Neural progenitor cell (in vitro differentiated cells): ENCODE data around the gene MT2A. TPM values are rescaled to one million over a fixed set of nuclear protein-coding genes. Genes with fewer than 3 reads are reported as not detected.

Source experiments
- DNase-seq: peaks from one replicate; pipeline ENCODE4 v3.0.0-alpha.2; 2016; ENCODE audit warnings: low spot score
- H2AFZ ChIP-seq: fragments of 200-600 bp; sonication (generic); replicated peaks from 2 replicates; pipeline ENCODE4 v1.6.1; 2016; ENCODE audit warnings: antibody characterized with exemption
- H3F3A ChIP-seq: fragments of 200-600 bp; sonication (generic); 2 replicates; pipeline ENCODE4 v1.6.1; 2016; ENCODE audit warnings: antibody characterized with exemption, low read depth
- H3K27ac ChIP-seq: fragments of 200-600 bp; sonication (generic); 2 replicates; pipeline ENCODE4 v1.5.1; 2016; ENCODE audit warnings: mild to moderate bottlenecking
- H3K27me3 ChIP-seq: fragments of 200-600 bp; sonication (generic); 2 replicates; pipeline ENCODE4 v1.6.1; 2016; ENCODE audit warnings: mild to moderate bottlenecking, moderate library complexity
- H3K36me3 ChIP-seq: fragments of 200-600 bp; sonication (generic); 2 replicates; pipeline ENCODE4 v1.5.1; 2016
- H3K4me1 ChIP-seq: fragments of 200-600 bp; sonication (generic); 2 replicates; pipeline ENCODE4 v1.6.1; 2016; ENCODE audit warnings: mixed run types
- H3K4me2 ChIP-seq: fragments of 200-600 bp; sonication (generic); 2 replicates; pipeline ENCODE4 v1.6.1; 2016
- H3K4me3 ChIP-seq: fragments of 200-600 bp; sonication (generic); 2 replicates; pipeline ENCODE4 v1.5.1; 2016
- H3K79me2 ChIP-seq: fragments of 200-600 bp; sonication (generic); 2 replicates; pipeline ENCODE4 v1.6.1; 2016; ENCODE audit warnings: low read depth
- H3K9ac ChIP-seq: fragments of 200-600 bp; sonication (generic); 2 replicates; pipeline ENCODE4 v1.6.1; 2016
- H3K9me3 ChIP-seq: fragments of 200-600 bp; sonication (generic); 2 replicates; pipeline ENCODE4 v1.5.1; 2016; ENCODE audit warnings: low read depth
- H4K20me1 ChIP-seq: fragments of 200-600 bp; sonication (generic); 2 replicates; pipeline ENCODE4 v1.6.1; 2016; ENCODE audit warnings: low read depth
- H3K27ac Mint-ChIP-seq: 3 replicates; pipeline ENCODE4 v1.8.0; 2021; ENCODE audit warnings: mixed read lengths
- H3K27me3 Mint-ChIP-seq: 2 replicates; pipeline ENCODE4 v1.8.0; 2022; ENCODE audit warnings: low read depth, mild to moderate bottlenecking, inconsistent platforms, moderate library complexity, mixed read lengths; ENCODE audit not compliant: insufficient read depth
- H3K36me3 Mint-ChIP-seq: 3 replicates; pipeline ENCODE4 v1.8.0; 2021; ENCODE audit warnings: mixed read lengths
- H3K4me1 Mint-ChIP-seq: 3 replicates; pipeline ENCODE4 v1.8.0; 2021; ENCODE audit warnings: mixed read lengths
- H3K4me3 Mint-ChIP-seq: 3 replicates; pipeline ENCODE4 v1.8.0; 2021; ENCODE audit warnings: mild to moderate bottlenecking, moderate library complexity, mixed read lengths
- H3K9me3 Mint-ChIP-seq: 3 replicates; pipeline ENCODE4 v1.8.0; 2020; ENCODE audit warnings: mixed read lengths
- CTCF ChIP-seq: fragments of 200-600 bp; sonication (generic); IDR thresholded peaks from 2 replicates; pipeline ENCODE4 v1.5.1; 2017; ENCODE audit warnings: antibody characterized with exemption, mild to moderate bottlenecking
- EZH2 ChIP-seq: fragments of 200-600 bp; sonication (generic); IDR thresholded peaks from 2 replicates; pipeline ENCODE4 v1.6.1; 2017; ENCODE audit warnings: antibody characterized with exemption, mild to moderate bottlenecking, moderate library complexity
- EZH2phosphoT487 ChIP-seq: fragments of 200-600 bp; sonication (generic); IDR thresholded peaks from 2 replicates; pipeline ENCODE4 v1.6.1; 2017; ENCODE audit warnings: antibody characterized with exemption
- total RNA-seq: library from RNA; depleted of rRNA; stranded (reverse); fragments of >200 nt; gene quantifications from 2 replicates; pipeline ENCODE4 v1.2.3, GENCODE V29; 2015; ENCODE audit warnings: low replicate concordance

The MT2A gene
- total RNA-seq, 1 donor from 2014 or later = not detected

- no peak for TF ChIP-seq EZH2phosphoT487
- no peak for TF ChIP-seq EZH2
- no peak for TF ChIP-seq CTCF
- no peaks in the 10 kb centered on the region for H3K79me2 ChIP-seq
- H3K27me3 Mint-ChIP-seq = peaks cover 10% of the 10 kb centered on the region
- no peaks in the 10 kb centered on the region for H3K9me3 Mint-ChIP-seq
- H3K4me1 Mint-ChIP-seq = peaks cover 28% of the 10 kb centered on the region
- no peaks in the 10 kb centered on the region for H3K9me3 ChIP-seq
- H3K27ac Mint-ChIP-seq = no peak overlapping the region
- H3K4me3 ChIP-seq = no peak overlapping the region
- no peak for DNase-seq
- no peaks in the 10 kb centered on the region for H3K36me3 ChIP-seq
- peaks cover 18% of the 10 kb centered on the region for H3K4me1 ChIP-seq
- peaks cover 94% of the 10 kb centered on the region for H3K27me3 ChIP-seq
- no peak overlapping the region for H2AFZ ChIP-seq
- H3K4me2 ChIP-seq = no peak overlapping the region
- no peak overlapping the region for H3K4me3 Mint-ChIP-seq
- peaks cover 28% of the 10 kb centered on the region for H3F3A ChIP-seq
- no peaks in the 10 kb centered on the region for H3K36me3 Mint-ChIP-seq
- H4K20me1 ChIP-seq = peaks cover 19% of the 10 kb centered on the region
- H3K27ac ChIP-seq = no peak overlapping the region
- H3K9ac ChIP-seq = no peak overlapping the region
These were observed 2.9 kb upstream of the MT2A start for GRCh38 chr16:56605475-56605874.

- Mint-ChIP-seq H3K27ac (no peak overlapping the region), H3K27me3 (peaks cover 12% of the 10 kb centered on the region), H3K9me3 (no peaks in the 10 kb centered on the region), H3K4me1 (peaks cover 32% of the 10 kb centered on the region), H3K36me3 (no peaks in the 10 kb centered on the region), H3K4me3 (no peak overlapping the region)
- Histone ChIP-seq H4K20me1 (peaks cover 19% of the 10 kb centered on the region), H3K4me1 (peaks cover 18% of the 10 kb centered on the region), H3K27ac (no peak overlapping the region), H3K79me2 (no peaks in the 10 kb centered on the region), H2AFZ (no peak overlapping the region), H3K9ac (no peak overlapping the region), H3K4me2 (no peak overlapping the region), H3K9me3 (no peaks in the 10 kb centered on the region), H3K36me3 (no peaks in the 10 kb centered on the region), H3K27me3 (peaks cover 99% of the 10 kb centered on the region), H3F3A (peaks cover 28% of the 10 kb centered on the region), H3K4me3 (no peak overlapping the region)
- no peak for DNase-seq
- TF ChIP-seq EZH2 (no peak), CTCF (no peak), EZH2phosphoT487 (no peak)
These were observed 2.3 kb upstream of the MT2A start for GRCh38 chr16:56606071-56606475.

GRCh38 chr16:56606476-56607108 lies 1.8 kb upstream of the MT2A start:
- H3K9ac ChIP-seq = no peak overlapping the region
- peaks cover 99% of the 10 kb centered on the region for H3K27me3 ChIP-seq
- peaks cover 35% of the 10 kb centered on the region for H3K4me1 Mint-ChIP-seq
- peaks cover 19% of the 10 kb centered on the region for H4K20me1 ChIP-seq
- H3K36me3 Mint-ChIP-seq = no peaks in the 10 kb centered on the region
- H3K27me3 Mint-ChIP-seq = peaks cover 15% of the 10 kb centered on the region
- H3K4me3 Mint-ChIP-seq = peak overlapping the region; percentile 31
- no peaks in the 10 kb centered on the region for H3K79me2 ChIP-seq
- no peak overlapping the region for H3K4me2 ChIP-seq
- no peak overlapping the region for H2AFZ ChIP-seq
- H3K4me3 ChIP-seq = no peak overlapping the region
- H3K27ac ChIP-seq = no peak overlapping the region
- H3K4me1 ChIP-seq = peaks cover 18% of the 10 kb centered on the region
- TF ChIP-seq EZH2 (no peak), CTCF (no peak), EZH2phosphoT487 (no peak)
- no peaks in the 10 kb centered on the region for H3K9me3 ChIP-seq
- no peak overlapping the region for H3K27ac Mint-ChIP-seq
- no peaks in the 10 kb centered on the region for H3K9me3 Mint-ChIP-seq
- no peak for DNase-seq
- no peaks in the 10 kb centered on the region for H3K36me3 ChIP-seq
- H3F3A ChIP-seq = peaks cover 25% of the 10 kb centered on the region
